Activated CD8-positive, alpha-beta memory T cell treated with anti-CD3 and anti-CD28 coated beads, Interleukin-2, amount 10 ng/mL, durations not matched to agents 7 days and 5 days (primary cell): ENCODE measurements around the gene PRR15L. TPM values are rescaled to one million over a fixed set of nuclear protein-coding genes. Genes with fewer than 3 reads are reported as not detected.

Experiments used
- ATAC-seq: fragments of 150-1000 bp; cut with Tn5 transposase; one replicate; pipeline ENCODE4 v1.10.0; 2021; ENCODE audit warnings: moderate library complexity
- CTCF ChIA-PET: fragments of 350-600 bp; sonication (Branson Sonifier 250); formaldehyde crosslinking; loops from one replicate; lab custom pipeline; 2021; ENCODE audit warnings: antibody characterized with exemption; lab: Charles Lee
- DNase-seq: peaks from one replicate; pipeline ENCODE4 v3.0.0-alpha.2; 2020
- H3K27ac Mint-ChIP-seq: one replicate; pipeline ENCODE4 v1.8.0; 2021; ENCODE audit warnings: mild to moderate bottlenecking, mixed read lengths
- H3K27me3 Mint-ChIP-seq: one replicate; pipeline ENCODE4 v1.8.0; 2021; ENCODE audit warnings: mixed read lengths
- H3K36me3 Mint-ChIP-seq: one replicate; pipeline ENCODE4 v1.8.0; 2021; ENCODE audit warnings: mild to moderate bottlenecking, mixed read lengths
- H3K4me1 Mint-ChIP-seq: one replicate; pipeline ENCODE4 v1.8.0; 2021; ENCODE audit warnings: mixed read lengths
- H3K4me3 Mint-ChIP-seq: one replicate; pipeline ENCODE4 v1.8.0; 2021; ENCODE audit warnings: mild to moderate bottlenecking, moderate library complexity, mixed read lengths
- H3K9me3 Mint-ChIP-seq: one replicate; pipeline ENCODE4 v1.8.0; 2022; ENCODE audit warnings: low read depth, mixed read lengths
- total RNA-seq, 2 experiments: library from RNA; stranded (reverse); gene quantifications; one replicate each; pipeline ENCODE4 v1.2.3, GENCODE V29; 2021

Gene PRR15L
- total RNA-seq, 2 experiments from 2014 or later: not detected

DNA sequence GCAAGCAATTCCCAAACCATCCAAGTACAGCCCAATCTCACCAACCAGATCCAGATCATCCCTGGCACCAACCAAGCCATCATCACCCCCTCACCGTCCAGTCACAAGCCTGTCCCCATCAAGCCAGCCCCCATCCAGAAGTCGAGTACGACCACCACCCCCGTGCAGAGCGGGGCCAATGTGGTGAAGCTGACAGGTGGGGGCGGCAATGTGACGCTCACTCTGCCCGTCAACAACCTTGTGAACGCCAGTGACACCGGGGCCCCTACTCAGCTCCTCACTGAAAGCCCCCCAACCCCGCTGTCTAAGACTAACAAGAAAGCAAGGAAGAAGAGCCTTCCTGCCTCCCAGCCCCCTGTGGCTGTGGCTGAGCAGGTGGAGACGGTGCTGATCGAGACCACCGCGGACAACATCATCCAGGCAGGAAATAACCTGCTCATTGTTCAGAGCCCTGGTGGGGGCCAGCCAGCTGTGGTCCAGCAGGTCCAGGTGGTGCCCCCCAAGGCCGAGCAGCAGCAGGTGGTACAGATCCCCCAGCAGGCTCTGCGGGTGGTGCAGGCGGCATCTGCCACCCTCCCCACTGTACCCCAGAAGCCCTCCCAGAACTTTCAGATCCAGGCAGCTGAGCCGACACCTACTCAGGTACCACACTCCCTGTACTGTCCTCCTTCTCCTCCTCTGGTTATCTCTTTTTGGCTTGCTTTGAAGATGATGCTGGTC, 41.0 kb downstream of the PRR15L start:
- Mint-ChIP-seq H3K4me3 (no peak overlapping the region), H3K4me1 (peaks cover 11% of the 10 kb centered on the region), H3K36me3 (peaks cover 16% of the 10 kb centered on the region), H3K27me3 (no peaks in the 10 kb centered on the region), H3K27ac (peak overlapping the region; percentile 29), H3K9me3 (no peaks in the 10 kb centered on the region)
- CTCF ChIA-PET: interaction anchor here (1.3 kb wide), 1 partner anchor 75 kb away, joined by 3 read pairs; the partner anchor contains the start of gene SCRN2
- DNase-seq (no peak), ATAC-seq (no peak)

DNA sequence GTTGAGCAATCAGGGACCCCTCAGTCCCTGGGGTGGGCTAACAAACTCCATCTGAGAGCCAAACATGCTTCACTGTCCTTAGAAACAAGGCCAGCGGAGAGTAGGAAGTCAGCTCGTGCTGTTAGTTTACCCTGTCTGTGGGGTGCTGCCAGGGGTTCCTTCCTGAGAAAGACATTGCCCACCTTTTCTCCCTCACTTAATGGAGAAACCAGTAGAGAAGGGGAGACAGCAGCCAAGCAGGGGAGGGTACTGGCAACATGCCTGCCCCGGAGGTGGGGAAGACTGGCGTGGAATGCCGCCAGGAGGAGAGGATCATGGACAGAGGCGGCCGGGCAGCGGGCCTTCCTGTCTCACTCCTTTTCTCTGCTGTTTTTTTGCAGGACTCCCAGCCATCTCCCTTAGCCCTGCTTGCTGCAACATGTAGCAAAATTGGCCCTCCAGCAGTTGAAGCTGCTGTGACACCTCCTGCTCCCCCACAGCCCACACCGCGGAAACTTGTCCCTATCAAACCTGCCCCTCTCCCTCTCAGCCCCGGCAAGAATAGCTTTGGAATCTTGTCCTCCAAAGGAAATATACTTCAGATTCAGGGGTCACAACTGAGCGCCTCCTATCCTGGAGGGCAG, 41.8 kb downstream of the PRR15L start:
- DNase-seq (no peak), ATAC-seq (no peak)
- Mint-ChIP-seq H3K27ac (no peak overlapping the region), H3K27me3 (no peaks in the 10 kb centered on the region), H3K9me3 (no peaks in the 10 kb centered on the region), H3K4me1 (peaks cover 11% of the 10 kb centered on the region), H3K36me3 (peaks cover 15% of the 10 kb centered on the region), H3K4me3 (no peak overlapping the region)
- CTCF ChIA-PET: interaction anchor here (0.6 to 1.3 kb wide), 2 partner anchors 26 to 75 kb away, joined by 3 read pairs; partner anchors contain the start of gene SCRN2

DNA sequence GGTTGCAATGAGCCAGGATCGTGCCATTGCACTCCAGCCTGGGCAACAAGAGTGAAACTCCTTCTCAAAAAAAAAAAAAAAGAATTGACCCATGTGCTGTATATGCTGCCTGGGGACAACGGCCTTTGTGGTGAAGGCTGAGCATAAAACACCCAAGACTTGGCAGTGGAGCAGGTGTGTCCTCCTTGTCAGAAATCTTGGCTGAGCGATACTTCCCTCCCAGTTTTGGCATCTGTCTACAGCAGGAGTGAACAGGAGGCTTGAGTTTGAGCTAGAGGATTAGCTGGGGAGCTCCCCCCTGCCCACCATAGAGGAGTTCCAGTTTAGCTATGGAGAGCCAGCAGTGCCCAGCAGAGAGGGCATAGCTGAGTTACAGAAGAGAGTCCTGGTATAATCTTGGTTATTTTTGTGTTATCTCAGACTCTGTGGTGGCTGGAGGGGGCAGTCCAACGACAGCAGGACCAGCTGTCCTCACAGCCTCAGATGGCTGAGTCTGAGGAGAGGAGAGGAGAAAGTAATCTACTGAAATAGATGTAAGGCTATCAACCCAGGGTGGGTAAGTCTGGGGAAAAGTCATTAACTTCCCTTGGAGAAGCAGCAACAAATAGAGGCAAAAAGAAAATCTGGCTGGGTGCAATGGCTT, 43.3 kb downstream of the PRR15L start:
- Mint-ChIP-seq H3K27ac (no peak overlapping the region), H3K27me3 (no peaks in the 10 kb centered on the region), H3K4me1 (peaks cover 13% of the 10 kb centered on the region), H3K36me3 (peaks cover 15% of the 10 kb centered on the region), H3K9me3 (no peaks in the 10 kb centered on the region), H3K4me3 (no peak overlapping the region)
- CTCF ChIA-PET: no interaction called here
- DNase-seq (no peak), ATAC-seq (no peak)

DNA sequence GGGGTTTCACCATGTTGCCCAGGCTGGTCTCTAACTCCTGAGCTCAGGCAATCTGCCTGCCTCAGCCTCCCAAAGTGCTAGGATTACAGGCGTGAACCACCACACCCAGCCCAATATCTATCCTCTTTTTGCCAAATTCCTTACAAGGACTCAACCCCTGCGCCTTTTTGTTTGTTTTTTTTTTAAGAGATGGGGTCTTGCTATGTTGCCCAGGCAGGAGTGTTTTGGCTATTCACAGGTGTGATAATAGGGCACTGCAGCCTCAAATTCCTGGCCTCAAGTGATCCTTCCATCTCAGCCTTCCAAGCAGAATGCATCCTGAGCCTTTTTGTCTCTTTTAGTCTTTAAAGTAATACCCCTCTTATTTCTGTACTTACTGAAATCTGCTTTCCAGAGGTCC, 44.6 kb downstream of the PRR15L start:
- CTCF ChIA-PET: no interaction called here

DNA sequence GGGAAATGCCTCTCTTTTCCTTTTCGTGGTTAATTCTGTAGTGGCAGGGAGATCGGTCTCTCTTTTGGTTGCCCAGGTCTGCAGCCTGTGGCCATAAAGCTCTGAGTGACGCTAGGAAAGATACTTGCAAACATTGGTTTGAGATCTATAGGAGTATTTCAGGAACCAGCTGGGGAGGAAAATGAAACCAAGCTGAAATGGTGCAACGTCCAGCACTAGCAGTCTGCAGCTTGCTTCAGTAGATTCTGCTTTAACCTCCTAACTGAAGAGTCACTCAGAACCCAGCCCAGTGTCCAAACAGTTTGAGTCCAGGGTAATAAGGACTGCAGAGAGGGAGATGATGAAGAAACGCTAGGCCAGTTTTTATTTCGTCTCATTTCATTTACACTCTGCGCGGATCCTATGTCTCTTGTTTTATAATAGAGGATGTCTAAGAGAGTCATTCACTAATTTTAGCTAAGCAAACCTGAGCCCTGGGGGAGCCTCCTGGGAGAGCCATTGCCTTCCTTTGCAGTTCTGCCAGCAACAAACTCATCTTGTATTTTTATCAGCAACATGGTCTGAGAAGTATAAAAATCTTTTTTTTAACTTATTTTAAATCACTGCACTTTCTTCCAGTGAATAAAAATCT, 49.6 kb downstream of the PRR15L start:
- H3K9me3 Mint-ChIP-seq: no peaks in the 10 kb centered on the region
- H3K27ac Mint-ChIP-seq: no peak overlapping the region
- peaks cover 19% of the 10 kb centered on the region for H3K4me1 Mint-ChIP-seq
- no peak for DNase-seq
- CTCF ChIA-PET: interaction anchor here (1.0 to 1.4 kb wide), 2 partner anchors 41 to 62 kb away, joined by 3 to 4 read pairs; partner anchors contain the start of gene CDK5RAP3
- H3K4me3 Mint-ChIP-seq: peak overlapping the region; percentile 20
- H3K36me3 Mint-ChIP-seq: peaks cover 16% of the 10 kb centered on the region
- H3K27me3 Mint-ChIP-seq: no peaks in the 10 kb centered on the region
- no peak for ATAC-seq

More for the DNA sequence above, 44.6 kb downstream of the PRR15L start:
- no peak for ATAC-seq
- H3K27me3 Mint-ChIP-seq: no peaks in the 10 kb centered on the region
- H3K9me3 Mint-ChIP-seq: no peaks in the 10 kb centered on the region
- H3K4me1 Mint-ChIP-seq: peaks cover 12% of the 10 kb centered on the region
- no peak for DNase-seq
- H3K27ac Mint-ChIP-seq: no peak overlapping the region
- H3K4me3 Mint-ChIP-seq: no peak overlapping the region
- peaks cover 18% of the 10 kb centered on the region for H3K36me3 Mint-ChIP-seq

DNA sequence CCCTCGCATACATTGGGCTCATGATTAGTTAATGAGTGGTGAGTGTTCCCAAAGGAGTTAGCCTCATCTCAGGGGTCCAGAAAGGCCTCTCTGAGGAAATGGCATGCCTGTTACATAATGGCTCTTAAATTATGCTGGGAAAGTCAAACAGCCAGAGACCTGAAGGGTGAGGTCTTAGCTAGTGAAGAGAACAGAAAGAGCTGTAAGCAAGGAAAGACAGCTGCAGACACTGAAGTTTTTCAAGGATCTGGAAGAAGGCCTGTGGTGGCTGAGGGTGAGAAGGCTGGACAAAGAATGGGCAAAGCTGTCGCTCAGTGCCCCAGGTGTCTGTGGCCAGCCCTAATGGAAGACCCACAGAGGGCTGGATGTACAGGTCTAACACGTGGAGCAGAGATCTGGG, 51.2 kb downstream of the PRR15L start:
- no peak for DNase-seq
- Mint-ChIP-seq H3K4me1 (peaks cover 22% of the 10 kb centered on the region), H3K4me3 (no peak overlapping the region), H3K27me3 (no peaks in the 10 kb centered on the region), H3K9me3 (no peaks in the 10 kb centered on the region), H3K36me3 (peaks cover 15% of the 10 kb centered on the region), H3K27ac (no peak overlapping the region)
- CTCF ChIA-PET: interaction anchor here (0.6 to 2.2 kb wide), 3 partner anchors 15 to 197 kb away, joined by 3 to 6 read pairs (median 5); no protein-coding TSS in a partner anchor
- no peak for ATAC-seq

DNA sequence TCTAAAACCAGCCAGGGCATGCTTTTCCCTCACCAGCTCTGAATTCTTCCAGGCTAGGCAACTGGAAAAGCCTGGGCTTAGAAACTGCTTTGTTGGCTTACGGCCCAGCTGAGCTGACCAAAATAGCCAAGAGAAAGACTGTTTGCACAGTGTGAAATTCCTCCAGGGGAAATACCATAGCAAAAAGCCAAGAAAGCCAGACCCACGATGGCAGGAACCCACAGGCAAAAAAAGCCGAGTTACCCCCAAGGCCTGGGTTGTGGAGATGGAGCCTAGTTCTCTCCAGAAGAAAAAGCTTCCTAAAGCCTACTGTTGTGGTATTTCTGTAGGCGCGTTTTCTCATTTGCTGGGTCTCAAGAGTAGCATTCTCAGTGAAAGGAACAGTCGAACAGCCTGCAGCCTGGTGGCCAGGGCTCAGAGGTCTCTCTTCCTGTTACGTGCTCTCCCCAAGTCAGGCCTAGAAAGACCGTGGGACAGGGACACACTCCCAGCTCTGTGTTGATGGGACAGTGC, 52.4 kb downstream of the PRR15L start:
- Mint-ChIP-seq H3K36me3 (peaks cover 15% of the 10 kb centered on the region), H3K4me3 (no peak overlapping the region), H3K27ac (no peak overlapping the region), H3K4me1 (peaks cover 24% of the 10 kb centered on the region), H3K27me3 (no peaks in the 10 kb centered on the region), H3K9me3 (no peaks in the 10 kb centered on the region)
- ATAC-seq (no peak), DNase-seq (no peak)
- CTCF ChIA-PET: interaction anchor here (0.9 to 2.2 kb wide), 4 partner anchors 15 to 32 kb away, joined by 3 to 6 read pairs (median 6); no protein-coding TSS in a partner anchor

DNA sequence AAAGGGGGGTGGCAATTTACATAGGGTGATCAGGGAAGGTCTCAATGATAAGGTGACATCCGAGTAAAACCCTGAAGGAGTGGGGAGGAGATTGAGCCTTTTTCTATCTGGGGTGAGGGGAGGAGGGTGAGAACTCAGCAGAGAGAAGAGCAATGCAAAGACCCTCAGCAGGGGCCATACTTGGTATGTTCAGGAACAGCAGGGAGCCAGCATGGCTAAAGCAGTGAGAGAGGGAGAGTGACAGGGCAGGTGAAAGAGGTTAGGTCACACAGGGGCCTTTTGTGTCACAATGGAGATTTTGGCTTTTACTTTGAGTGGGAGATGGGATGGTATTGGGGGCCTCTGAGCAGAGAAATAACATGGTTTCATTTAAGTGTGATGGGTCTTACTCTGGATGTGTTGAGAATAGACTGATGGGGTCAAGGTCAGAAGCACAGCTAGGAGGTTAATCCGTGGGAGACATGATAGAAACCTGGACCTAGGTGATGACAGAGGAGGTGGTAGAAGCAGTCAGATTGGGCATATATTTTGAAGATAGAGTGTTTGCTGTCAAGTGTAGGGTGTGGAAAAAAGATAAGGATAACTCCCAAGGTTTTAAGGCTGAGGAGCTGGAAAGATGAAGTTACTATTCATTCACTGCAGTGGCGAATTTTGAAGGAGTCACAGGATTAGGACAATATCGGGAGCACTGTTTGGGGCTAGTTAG, 55.5 kb downstream of the PRR15L start:
- H3K36me3 Mint-ChIP-seq: peaks cover 14% of the 10 kb centered on the region
- no peaks in the 10 kb centered on the region for H3K9me3 Mint-ChIP-seq
- H3K27ac Mint-ChIP-seq: no peak overlapping the region
- H3K4me1 Mint-ChIP-seq: peaks cover 36% of the 10 kb centered on the region
- CTCF ChIA-PET: interaction anchor here (1.1 to 1.3 kb wide), 3 partner anchors 13 to 61 kb away, joined by 3 to 4 read pairs (median 4); partner anchors contain the start of gene SCRN2
- H3K27me3 Mint-ChIP-seq: no peaks in the 10 kb centered on the region
- no peak overlapping the region for H3K4me3 Mint-ChIP-seq
- DNase-seq (no peak), ATAC-seq (no peak)

Other genes with a start within 250 kb of the PRR15L start
- gene TBX21, start 224.6 kb downstream of the PRR15L start, total RNA-seq: 10 to 100 TPM; 59.0 to 68.4 TPM
- 10 to 100 TPM; 30.3 to 47.8 TPM for gene OSBPL7, start 136.1 kb downstream of the PRR15L start, total RNA-seq
- gene MRPL10, start 126.3 kb downstream of the PRR15L start, total RNA-seq: 10 to 100 TPM; 54.4 to 64.9 TPM
- under 1 TPM; 0.14 to 0.44 TPM for gene LRRC46, start 126.2 kb downstream of the PRR15L start, total RNA-seq
- gene SCRN2, start 116.6 kb downstream of the PRR15L start, total RNA-seq: 10 to 100 TPM; 28.1 to 33.8 TPM
- gene SP6, start 106.7 kb downstream of the PRR15L start, total RNA-seq: under 1 TPM in 1 of 2 experiments, not detected in 1; 0.12 TPM
- 10 to 100 TPM; 21.7 to 22.9 TPM for gene SP2, start 61.6 kb downstream of the PRR15L start, total RNA-seq
- gene PNPO, start 16.3 kb downstream of the PRR15L start, total RNA-seq: 10 to 100 TPM; 28.0 to 30.4 TPM
- gene CDK5RAP3, start 13.2 kb upstream of the PRR15L start, total RNA-seq: 100 to 1,000 TPM; 215 to 262 TPM
- gene COPZ2, start 79.9 kb upstream of the PRR15L start, total RNA-seq: 10 to 100 TPM in 1 of 2 experiments, 1 to 10 TPM in 1; 5.4 to 14.1 TPM
- 10 to 100 TPM; 56.1 to 80.8 TPM for gene NFE2L1, start 90.5 kb upstream of the PRR15L start, total RNA-seq
- 10 to 100 TPM; 46.3 to 47.8 TPM for gene CBX1, start 143.6 kb upstream of the PRR15L start, total RNA-seq
- 10 to 100 TPM; 25.1 to 32.6 TPM for gene SNX11, start 149.9 kb upstream of the PRR15L start, total RNA-seq